Activated CD4-positive, alpha-beta T cell treated with anti-CD3 and anti-CD28 coated beads for 4 hours (primary cell): Measurements from ENCODE around the gene PVALB.

Source experiments
- DNase-seq, 2 donors: peaks; one replicate each; pipeline ENCODE4 v3.0.0-alpha.2; 2020

PVALB gene

DNA sequence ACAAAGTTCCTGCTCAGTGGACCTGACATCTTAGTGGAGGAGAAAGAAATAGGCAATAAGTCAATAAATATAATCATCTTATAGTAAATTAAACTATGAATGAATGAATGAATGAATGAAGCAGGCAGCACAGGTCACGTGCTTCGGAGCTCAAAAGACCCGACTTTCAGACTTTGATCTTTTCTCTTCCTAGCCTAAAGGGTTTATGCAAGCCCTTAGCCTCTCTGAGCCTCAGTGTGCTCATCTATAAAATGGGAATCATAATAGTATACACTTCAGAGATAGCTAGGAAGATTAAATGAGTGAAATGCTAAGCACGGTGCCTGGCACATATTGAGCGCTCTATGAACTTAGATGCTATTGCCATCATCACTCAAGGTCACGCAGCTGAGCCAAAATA, 7.5 kb downstream of the PVALB start:
- DNase-seq = no peak

DNA sequence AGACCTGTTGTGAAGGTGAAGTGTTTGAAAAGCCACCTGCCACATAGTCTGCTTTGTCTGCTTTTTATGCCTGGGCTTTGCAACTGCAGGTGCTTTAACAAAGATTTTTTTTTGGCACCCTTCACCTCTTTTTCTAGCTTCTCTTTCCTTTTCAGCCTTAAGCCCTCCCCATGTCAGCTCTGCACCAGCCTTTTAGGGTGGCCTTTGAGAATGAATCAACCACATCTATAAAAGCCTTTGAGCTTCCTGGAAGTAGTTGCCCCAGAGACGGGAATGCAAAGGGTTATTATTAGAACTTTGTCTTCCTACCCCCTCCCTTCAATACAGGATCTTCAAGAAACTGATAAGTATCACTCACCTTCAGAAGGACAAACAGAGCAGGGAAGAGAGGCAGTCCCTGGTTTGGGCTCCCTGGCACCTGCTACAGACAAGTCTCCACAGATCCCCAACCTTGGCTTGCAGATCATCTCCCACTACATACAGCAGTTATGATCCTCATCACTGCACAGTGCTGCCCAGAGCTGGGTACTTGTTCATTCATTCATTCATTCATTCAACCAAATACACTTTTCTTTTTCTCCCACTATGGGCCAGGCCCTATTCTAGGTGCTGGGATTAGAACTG, 8.0 kb downstream of the PVALB start:
- no peak for DNase-seq

DNA sequence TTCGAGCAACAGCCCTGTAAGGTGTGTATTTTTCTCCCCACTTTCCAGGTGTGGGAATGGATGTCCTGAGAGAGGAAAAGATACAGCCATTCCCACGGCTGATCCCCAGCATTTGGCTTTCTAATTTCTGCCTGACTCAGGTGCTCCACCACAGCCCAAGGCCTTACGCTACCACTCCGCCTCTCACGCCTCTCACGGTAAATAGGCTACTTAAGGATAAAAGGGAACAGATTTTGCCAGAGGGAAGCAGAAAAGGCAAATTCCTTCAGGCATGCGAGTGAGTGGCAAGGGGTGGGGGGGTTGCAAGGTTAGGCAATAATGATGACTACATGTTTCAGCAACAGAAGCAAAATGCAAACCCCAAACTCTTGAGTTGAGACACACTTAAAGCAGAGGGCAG, 9.2 kb downstream of the PVALB start:
- DNase-seq = no peak

DNA sequence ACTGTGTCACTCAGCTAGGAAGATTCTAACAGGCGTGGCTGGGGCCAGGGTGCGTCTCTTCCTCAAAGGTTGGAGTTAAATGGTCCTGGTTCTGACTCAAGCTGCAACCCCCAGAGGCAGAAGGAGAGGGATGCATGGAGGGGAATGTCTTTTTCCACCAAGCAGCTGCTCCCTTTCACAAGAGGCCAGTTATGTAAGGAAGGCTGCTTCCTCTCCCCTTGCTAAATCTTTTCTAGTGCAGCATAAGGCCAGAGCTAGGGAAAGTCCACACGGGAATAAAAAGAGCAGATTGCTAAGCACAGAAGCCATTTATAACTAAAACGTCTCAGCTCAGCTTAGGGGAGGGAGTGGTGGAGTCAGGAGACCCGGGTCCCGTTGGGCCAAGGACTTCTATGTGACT, 10.0 kb downstream of the PVALB start:
- no peak for DNase-seq

DNA sequence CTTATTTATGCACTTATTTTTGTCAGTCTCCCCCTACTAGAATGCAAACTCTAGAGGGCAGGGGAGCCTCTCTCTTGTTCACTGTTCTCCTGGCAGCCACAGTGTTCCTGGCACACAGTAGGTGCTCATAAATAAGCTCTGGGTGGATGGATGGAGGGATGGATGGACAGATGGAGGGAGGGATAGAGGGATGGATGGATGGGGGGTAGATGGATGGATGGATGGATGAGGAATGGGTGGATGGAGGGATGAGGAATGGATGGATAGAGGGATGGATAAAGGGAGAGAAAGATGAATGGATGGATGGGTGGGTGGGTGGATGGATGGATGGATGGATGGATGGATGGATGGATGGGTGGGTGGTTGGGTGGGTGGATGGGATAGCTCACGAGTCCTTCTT, 13.5 kb downstream of the PVALB start:
- no peak for DNase-seq

DNA sequence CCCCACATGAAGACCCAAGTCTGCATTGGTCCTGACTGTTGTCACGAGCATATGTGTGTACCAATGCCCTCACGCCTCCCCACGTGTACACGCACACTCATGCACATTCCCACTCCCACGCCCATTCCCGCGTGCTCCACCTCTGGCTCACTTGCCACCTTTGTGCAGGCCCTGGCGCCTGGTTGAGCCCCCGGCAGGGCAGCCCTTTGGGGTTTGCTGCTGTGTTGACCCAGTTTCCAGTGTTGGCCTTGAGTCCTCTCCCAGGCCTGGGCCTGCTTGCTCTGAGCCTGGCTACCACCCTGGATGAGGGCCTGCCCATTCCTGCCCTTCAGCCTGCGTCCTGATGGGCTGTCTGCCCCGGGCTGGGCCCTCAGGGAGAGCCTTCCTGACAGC, 18.2 kb downstream of the PVALB start:
- no peak for DNase-seq

DNA sequence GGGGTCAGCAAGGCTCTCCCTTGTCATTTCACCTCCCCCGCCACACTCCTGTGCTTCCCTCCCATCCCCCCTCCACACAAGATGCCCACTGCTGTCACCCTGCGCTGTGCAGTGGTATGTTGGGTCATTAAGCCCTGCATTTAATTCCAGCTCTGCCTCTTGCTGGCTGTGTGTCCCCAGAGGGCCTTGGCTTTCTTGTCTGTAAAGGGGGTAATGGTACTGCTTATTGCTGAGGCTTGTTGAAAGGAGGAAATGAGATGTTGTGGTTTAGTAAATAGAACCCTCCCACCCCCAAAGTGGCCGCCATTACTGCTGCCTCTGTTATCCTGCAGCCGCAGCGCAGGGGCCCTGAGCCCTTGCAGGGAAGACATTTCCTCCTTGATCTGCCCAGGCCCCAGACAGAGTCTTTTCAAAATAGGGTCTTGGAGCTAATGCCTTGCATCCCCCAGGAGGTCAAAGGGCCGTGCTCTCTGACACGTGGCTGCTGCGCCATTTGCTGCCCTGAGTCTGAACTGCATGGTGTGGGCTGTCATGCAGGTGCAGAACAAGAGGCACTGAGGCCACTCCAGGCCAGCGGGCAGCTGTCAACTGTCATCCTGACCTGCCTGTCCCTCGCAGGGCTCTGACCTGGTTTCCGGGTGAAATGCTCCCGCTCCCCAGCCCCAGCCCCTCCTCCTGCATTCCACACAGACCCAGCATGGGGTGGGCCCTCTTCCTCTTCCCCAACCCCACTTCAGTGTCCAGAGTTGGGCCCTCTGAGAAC, 18.7 kb downstream of the PVALB start:
- DNase-seq = no peak

DNA sequence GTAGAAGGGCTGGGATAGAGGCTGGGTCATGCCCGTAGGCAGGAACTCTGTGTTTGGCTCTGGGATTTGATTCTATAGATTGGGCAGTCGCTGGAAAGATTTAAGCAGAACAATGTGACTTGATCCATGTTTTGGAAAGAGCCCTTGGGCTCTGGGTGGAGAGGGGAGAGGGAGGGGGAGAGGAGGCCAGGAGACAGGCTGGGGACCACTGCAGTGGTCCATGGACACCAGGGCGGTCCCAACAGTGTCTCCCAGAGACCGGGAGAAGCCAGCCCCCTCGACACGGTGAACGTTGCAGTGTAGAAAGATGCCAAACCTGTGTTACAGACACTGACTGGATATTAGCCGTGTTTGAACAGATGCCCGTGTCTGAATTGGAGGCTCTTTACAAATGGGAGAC, 19.5 kb downstream of the PVALB start:
- DNase-seq = no peak

DNA sequence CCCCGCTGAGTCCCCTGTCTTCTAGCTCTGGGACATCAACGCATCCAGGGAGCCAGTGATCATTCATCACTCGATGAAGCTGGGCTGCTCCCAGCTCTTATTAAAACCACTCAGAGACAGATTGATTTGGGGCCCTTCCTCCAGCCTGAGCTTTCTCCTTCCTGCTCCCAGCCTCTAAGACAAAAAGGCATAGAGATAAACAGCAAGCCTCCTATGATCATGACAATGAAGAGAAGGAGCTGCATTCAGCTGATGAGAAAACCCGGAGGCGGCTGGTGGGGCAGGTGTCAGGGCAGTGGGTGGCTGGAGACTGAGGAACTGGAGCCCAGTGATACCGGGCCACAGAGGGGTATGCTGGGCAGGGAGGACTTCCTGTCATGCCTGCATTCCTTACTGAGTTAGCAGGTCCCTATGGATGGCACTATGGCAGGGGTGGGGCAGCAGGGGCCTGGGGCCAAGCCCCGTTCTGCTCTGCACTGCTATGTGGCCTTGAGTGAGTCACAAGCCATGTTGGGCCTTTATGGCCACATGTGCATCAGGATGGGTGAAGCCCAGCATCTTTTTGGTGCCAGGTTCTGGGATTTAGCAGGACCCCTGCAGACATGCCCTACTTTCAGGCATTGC, 20.2 kb downstream of the PVALB start:
- DNase-seq = no peak

DNA sequence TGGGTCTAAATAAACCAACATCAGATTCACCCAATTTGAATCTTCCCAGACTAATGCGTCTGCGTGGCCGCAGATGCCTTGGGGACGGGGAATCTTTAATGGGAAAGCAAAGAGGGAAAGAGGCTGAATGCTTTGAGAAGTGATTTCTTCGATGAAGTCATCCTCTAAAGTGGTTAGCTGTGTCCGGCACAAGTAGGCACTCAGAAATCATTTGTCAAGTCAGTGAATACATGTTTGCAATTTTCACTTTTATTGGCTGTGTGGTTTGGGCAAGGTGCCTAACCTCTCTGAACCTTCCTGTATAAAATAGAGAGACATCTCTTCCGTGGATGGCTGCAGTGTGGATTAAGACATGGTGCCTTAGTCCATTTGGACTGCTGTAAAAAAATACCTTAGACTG, 21.2 kb downstream of the PVALB start:
- DNase-seq = no peak

DNA sequence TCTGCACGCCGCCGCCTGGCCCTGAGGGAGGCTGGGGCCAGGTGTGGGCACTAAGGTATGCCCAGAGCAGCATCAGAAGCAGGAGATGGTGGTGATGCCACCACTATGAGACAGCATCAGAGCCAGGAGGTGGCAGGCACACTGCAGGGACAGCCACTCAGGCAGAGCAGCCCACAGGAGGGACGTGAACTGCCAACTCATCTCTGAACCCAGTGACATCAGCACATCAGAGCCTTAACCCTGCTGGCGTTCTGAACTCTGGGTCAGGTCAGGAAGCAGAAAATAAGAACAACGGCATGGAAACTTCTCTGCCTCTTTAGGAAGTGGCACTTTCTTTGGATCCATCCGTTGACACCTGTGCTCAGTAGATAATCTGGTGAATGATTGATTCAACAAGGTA, 26.2 kb downstream of the PVALB start:
- no peak for DNase-seq

DNA sequence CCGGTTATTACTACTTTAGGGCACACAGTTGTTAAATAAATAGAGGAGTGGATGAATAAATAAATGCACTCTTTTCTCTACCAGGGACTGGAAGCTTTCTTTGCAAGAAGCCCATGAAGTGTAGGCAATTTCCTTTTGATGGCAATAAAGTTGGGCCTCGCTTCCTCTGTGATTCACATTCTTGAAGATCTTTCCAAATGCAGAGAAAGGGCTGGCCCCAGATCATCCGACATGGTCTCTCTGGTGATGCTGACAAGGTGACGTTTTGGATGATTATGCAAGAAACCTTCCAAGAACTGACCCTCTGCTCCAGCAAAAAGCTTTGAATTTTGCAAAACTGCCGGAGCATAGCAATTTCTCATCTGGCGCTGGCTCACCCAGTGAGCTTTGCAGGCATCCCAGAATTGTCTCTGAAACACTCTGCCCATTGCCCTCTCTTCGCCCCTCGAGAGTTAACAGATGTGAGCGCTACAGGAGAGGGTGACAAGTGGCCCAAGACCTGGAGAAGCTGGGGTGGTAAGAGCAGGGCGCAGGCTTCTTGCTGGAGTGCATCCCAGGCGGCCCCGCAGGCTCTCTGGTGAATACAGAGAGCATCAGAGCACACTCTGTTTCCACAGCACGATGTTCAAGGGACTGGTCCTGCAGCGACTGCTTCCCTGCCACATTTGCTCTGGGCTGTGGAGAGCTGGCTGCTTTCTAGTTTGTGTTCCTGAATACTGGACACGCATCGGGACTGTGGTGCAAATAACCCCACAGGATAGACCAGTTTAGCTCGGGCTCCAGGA, 29.4 kb downstream of the PVALB start:
- no peak for DNase-seq

DNA sequence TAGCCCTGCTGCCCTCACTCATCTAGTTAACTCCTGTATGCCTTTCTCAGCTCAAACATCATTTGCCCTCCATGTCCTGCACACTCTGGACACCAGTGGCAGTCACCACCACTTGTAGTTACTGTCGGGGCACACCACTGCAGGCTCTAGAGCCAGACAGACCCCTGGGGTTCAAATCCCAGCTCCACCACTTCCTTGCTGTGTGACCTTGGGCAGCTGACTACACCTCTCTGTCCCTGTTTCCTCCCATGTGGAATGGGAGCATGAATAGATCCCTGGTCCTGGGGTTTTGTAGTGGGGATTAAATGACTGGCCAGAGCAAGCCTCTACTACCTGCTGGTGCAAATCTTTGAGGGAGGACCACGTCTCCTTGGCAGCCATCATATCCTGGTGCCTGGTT, 33.1 kb downstream of the PVALB start:
- no peak for DNase-seq

DNA sequence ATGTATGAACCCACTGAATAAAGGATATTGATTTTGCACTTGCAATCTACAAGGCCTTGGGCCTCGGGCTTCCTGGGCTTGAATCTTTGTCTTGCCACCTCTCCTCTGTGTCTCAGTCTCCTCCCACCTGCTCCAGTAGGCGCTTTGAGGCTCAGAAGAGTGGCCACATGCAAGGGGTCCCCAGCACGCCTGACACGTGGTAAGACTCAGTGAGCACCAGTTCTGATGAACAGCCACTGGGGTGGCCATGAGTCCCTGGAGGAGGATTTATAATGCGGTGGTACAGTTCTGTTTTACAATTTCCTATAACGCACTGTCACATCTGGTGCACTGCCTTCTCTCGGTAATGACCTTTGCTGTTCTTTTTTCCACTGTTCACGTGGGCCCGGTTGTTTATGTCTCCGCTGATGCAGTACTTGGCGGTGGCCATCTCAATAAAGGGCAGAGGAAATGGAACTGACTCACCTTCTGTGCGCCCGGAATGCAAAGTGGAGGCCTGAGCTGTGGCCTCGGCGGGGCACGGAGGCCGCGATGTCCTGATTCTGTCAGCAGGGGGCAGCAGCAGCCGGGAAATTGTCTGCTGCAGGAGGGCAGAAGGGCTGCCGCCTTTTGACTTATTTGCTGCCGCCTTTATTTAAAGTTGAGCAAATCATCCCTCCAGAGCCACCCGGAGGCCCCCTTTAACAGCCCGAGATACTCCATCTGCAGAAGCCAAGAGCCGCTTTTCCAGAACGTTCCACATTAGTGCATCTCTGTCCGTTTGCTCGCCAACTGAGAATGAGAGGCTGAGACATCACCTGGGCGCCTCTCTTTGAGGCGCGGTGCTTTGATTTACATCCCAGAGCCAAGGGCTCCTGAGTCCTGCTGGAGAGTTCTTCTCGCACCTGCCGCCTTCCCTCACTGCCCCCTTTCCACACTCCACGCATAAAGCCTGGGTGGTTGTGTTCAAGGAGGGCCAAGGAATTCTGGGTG, 34.9 kb downstream of the PVALB start:
- peak; percentile 82 to 90 for DNase-seq

DNA sequence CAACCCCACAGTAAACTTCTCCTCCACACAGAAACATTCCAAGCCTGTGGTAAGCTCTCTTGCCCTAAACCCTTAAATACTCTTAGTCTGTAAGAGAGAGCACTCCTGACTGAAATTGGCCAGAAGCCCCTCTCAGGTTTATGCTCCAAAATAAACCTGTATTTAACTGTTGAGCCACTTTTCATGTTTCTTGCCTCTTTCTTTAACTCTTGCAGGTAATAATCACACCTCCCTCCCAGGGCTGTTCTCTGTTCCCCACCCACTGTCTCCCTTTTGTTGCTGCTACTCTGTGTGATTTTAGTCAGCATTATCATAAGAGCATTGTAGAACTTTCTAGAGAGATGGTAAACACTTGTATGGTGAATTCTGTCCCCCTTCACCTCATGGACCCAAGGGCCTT, 38.8 kb downstream of the PVALB start:
- no peak for DNase-seq

DNA sequence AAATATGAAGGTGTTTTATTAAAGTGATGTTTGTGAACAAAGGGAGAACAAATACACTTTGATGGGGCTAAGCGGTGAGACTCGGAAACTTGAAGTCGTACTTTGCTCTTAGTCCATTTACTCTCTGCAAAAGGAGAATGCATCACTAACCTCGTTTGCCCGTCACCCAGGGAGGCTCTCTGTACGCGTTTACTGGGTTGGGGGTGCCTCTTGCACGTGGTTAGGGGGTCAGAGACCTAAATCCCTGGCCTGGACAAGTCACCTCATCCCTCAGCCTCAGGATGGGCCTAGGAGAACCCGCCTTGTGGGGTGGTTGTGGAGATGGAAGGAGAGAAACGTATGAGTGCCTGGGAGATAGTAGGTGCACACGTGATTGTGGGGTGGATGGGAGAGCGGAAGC, 40.1 kb downstream of the PVALB start:
- DNase-seq = peak in 1 of 2 donors; percentile 11

DNA sequence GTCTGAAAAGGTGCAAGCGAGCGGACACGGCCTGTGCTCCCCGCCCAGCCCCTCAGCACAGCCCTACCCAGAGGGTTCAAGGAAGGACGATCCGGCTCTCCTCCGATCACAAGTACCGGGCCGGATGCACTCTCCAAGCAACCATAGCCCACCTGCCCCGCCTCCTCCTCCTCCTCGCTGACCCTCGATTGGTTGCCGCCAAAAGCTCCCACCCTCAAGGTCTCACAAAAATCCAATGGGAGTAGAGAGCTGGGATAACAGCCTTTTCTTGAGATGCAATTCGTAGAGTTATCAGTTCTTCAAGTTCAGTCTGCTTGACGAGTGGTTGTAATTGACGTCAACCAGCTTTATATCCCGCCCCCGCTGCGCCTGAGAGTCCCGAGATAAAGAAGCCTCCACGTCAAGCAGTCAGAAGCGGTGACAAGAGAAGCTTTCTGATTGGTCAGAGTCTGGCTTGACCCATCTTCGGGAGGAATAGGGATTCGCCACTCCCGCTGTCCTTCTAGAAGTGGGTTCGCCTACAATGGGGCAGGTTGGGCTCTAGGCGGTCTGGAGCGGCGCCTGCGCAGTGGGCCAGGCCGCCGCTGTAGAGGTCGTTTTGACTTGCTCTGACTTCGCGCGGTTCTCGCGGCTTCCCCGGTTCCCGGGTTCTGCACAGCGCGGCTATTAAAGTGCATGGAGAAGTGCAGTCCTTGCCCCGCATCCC, 40.7 kb downstream of the PVALB start, which contains the start of gene IFT27:
Gene IFT27, minus strand, starts transcription at position 156 of the 706 bp plus-strand sequence. CDS start 412 bp downstream, outside the sequence.
- DNase-seq = peak; percentile 96 to 98

DNA sequence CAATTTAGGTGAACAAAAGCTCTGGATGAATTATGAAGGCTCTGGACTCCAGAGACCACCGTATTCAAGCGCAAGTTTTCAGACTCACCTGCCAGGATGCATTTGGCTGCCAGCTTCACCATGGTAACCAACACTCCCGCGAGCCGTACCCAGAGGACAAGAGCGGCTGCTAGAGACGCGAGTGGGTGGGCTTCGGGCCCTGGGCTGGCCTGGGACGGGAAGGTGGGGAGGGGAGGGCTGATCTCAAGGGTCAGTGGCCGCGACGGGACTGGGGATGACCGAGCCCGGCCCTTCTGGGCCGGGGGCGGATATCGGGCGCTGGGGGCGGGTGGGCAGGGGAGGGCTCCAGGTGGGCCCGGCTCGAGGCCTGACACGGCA, 41.3 kb downstream of the PVALB start:
- peak; percentile 28 to 38 for DNase-seq

DNA sequence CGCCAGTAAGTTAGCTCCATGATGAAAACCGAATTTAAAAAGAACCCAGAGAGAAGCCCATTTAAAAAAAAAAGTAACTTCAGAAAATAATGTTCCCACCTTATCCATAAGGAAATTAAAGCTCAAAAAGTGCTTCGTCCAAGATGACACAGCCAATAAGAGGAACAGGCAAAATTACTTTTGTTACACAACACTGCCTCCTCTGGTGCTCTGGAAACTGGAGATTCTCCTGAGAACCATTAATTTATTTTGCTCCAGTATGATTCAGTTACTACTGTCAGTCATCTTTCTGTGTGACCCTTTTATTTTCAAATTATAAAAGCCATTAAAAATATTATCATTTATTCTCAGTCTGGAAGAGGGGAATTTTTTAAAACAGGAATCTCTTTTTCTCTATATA, 42.9 kb downstream of the PVALB start:
- DNase-seq = no peak

DNA sequence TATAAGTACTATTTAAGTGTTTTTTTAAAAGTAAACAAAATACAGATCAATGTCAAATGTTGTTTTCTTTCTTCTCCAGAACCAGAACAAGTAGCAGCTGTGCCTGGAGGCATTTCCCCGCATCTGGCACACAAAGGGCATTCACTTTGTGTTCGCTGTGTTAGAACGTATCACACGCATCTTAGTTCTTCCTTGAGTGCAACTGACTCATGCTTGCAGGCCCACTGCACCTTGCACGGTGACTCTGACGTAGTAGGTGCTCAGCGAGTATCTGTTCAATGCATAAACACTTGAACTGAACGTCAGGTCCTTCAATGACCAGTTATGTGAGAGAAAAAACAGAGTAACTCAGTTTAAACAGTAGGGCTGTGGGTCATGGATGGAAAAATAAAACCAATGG, 44.4 kb downstream of the PVALB start:
- DNase-seq = no peak

DNA sequence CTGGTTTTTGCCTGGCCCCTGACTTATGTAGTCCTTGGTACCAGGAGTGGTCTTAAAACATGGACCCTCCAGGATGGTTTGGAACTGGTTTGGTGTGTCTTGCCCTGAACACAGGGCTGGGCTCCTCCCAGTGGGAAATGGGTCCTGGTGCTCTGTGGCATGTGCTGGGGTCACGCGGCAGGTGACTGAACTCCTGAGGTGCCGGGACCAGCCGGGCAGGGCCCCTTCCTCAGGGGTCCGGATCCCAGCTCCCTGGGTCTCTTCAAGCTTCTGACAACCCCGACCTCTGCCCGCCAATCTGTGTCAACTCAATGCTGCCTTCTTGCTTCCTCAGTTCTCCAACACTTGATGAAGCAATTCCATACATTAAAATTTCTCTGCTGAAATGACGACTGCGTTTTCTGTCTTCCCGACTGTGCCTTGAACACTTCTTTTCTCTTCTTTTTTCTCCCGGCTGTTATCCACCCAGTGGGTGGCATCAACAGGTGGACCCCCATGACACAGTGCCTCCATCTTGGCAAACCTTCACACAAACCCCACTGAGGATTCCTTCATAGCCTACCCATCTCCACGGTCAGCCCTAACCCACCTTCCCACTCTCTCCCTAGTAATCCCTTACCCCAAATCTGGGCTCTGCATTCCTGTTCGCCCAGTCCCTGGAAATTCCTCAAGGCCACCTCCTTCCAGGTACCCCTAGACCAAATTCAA, 45.3 kb downstream of the PVALB start:
- no peak for DNase-seq
